Activated CD4-positive, alpha-beta T cell treated with anti-CD3 and anti-CD28 coated beads, Interleukin-2, amount 50 U/mL, for 24 hours (primary cell): ENCODE data around the gene GAK.
"Not testable (repeated sequence)": the region's sequence is repeated elsewhere in the genome, so short reads cannot be mapped to it uniquely, and the experiment has no call there.

ENCODE experiments used
- DNase-seq, 2 donors: peaks; one replicate each; pipeline ENCODE4 v3.0.0-alpha.2; 2020; ENCODE audit warnings: low read depth in 1 of 2, low spot score in 1 of 2

GAK gene

DNA sequence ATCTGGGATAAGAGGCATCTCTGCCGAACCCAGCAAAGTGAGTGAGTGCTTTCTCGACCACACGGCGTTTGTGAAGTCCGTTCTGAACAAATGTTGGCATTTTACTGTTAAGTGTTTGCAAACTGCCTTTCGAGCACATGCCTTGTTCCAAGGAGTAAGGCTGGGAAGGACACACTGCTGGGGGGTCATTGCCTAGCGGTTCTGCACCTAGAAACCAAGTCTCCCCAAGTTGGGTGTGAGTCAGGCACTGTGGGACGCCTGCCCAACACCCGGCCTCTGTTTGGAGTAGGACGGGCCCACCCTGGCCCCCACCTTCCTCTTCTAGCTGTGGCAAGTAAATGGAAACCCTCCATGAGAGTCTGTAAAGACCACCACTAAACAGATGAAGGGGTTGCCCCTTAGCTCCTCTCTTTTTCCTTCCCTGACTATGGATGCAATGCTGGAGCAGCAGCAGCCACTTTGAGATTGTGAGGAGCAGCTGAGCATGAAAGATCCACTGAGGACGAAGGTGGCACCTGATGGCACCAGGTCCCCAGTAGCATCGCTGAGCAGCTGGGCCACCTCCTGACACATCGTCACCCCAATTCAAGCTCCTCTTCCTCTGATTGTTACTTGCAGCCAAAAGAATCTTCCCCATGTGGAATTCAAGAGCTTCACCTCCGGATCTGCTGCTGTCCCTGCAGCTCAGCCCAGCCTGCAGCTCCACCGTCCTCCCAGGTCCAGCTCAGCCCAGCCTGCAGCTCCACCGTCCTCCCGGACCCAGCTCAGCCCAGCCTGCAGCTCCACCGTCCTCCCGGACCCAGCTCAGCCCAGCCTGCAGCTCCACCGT lies 112.5 kb downstream of the GAK start:
- DNase-seq, result no peak

DNA sequence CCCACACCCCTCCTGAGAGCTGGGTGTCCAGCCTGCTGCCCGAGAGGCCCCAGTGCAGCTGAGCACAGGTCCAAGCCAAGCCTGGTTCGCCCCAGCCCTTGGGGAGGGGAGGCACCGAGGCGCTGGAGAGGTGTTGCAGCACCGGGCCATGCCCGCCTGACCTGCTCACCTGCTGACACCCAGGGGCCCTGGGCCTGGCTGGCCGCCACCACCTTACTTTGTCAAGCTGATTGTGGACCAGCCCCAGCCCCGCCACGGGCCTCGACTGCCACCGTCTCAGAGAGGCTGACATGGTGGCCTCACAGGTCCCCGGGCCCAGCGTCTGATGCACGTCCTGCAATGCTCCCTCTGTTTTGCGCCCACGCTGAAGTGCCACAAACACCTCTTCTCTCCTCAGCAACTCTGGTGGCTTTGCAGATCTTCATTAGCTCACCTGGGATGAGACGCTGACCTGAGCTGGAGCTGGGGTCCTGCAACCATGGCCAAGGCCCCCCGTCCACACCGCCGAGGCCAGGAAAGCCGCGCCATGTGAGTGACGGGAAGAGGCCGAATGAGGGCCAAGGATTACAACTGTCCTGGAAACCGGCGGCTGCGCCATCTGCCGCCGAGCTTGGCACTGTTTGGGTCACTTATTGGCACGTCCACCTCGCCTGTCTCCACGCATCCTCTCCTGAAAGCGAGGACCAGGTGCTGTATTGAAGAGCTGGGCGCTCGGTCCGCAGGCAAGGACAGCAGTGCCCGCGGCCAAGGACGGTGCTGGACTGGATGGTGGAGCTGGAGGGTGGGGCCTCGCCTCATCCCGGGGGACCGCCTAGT lies 113.8 kb downstream of the GAK start:
- DNase-seq, result no peak

DNA sequence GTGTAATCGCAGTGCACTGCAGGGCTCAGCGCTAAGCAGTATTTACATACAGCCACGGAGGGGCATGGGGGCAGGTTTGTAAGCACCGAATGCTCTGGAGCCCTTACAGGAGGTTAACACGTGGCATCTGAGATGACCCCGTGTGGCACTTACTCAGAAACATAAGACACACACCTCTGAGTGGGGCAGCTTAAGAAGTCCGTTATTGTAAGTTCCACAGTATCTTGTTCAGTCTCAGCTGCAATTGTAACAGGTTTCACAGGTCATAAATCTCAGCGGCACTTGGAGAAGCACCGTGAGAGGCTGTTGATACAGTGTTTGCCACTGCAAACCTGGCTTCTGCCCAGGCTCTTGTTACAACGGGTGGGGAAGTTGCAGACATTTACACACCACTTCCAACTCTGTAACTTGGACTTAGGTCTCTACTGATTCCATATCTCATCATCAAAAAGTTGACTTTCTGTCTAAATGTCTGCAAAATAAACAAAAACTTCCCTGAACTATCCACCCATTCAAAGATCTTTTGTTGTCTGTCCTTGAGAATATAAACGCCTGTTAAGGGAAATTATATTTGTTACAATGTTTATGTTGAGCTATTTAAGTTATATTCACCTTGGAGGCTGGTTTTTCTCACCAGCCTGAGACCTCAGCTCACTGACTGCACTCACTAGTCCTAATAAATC lies 116.5 kb downstream of the GAK start:
- no peak for DNase-seq

DNA sequence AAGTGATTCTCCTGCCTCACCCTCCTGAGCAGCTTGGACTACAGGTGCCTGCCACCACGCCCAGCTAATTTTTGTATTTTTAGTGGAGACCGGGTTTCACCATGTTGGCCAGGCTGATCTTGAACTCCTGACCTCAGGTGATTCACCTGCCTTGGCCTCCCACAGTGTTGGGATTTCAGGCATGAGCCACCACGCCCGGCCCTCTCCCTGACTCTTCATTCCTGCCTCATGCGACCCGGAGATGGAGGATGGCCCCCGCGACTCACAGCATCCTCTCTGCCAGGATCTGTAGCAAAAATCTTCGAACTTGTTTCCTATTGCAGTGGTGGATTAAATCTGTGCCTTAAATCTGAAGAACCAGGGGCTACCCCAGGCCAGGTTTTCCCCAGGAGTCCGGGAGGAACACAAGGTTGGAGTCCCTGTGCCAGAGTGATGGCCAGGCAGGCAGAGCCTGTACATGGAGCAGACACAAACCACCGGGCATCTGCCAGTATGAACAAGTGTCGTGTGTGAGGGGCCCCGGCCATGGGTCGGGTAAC lies 117.7 kb downstream of the GAK start:
- DNase-seq, result no peak

DNA sequence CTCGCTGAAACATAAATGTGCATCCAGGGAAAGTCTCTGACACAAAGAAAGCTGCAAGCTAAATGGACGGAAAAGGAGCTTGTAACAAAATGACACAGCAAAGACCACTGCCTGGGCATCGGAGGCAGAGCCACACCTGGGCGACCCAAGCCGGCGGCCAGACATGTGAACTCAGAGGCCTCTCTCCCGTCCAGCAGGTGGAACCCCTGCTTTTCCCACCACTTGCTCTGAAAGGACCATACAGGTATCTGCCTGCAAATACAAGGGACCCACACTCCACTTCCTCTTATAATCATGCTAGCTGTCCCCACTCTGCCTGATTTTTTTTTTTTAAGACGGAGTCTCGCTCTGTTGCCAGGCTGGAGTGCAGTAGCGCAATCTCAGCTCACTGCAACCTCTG lies 118.2 kb downstream of the GAK start:
- no peak for DNase-seq

DNA sequence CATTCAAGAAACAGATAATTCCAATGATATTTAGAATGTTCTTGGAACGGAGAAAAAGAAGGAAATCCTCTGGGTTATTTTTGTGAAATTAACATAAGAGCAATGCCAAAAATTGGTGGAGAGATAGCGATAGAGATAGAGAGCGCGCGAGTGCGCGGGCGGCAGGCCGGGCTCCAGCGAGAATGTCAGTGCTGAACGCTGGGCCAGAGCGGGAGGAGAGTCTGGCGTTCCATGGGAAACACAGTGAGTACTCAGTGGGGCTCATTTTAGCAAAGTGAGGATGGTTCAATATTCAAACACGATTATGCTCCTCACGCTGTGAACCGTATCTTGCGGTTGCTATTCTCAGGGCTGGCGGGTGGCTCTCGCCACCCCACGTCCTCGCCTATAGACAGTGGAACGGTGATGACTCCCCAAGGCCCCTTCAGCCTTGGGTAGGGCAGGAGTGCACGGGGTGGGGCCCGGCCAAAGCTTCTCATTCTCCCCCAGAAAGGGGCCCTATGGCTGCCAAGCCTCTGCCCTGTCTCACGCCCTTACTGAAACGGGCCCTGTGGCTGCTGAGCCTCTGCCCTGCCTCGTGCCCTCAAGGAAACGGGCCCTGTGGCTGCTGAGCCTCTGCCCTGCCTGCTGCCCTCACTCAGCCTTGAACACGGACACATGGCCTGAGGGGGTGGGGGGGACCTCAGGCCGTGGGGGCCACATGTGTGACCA lies 123.1 kb downstream of the GAK start:
- DNase-seq, result no peak

DNA sequence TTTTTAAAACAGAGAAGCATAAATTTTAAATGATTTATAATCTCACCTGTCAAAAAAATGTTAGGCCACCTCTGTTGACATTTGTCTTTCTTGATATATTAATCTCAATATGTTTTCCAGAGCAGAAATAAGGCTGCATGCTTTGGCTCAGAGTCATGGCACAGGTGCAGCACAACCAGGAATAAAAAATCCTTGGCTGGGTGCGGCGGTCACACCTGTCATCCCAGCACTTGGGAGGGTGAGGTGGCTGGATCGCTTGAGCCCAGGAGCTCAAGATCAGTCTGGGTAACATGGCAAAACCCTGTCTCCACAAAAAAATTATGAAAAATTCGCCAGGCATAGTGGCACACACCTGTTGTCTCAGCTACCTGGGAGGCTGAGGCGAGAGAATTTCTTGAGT lies 124.3 kb downstream of the GAK start:
- no peak for DNase-seq

DNA sequence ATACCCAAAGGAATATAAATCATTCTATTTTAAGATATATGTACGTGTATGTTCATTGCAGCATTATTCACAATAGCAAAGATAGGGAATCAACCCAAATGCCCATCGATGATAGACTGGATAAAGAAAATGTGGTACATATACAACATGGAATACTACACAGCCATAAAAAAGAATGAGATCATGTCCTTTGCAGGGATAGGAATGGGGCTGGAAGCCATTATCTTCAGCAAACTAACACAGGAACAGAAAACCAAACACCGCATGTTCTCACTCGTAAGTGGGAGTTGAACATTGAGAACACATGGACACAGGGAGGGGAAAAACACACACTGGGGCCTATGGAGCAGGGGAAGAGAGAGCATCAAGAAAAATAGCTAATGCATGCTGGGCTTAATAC lies 125.1 kb downstream of the GAK start:
- not testable (repeated sequence) for DNase-seq

DNA sequence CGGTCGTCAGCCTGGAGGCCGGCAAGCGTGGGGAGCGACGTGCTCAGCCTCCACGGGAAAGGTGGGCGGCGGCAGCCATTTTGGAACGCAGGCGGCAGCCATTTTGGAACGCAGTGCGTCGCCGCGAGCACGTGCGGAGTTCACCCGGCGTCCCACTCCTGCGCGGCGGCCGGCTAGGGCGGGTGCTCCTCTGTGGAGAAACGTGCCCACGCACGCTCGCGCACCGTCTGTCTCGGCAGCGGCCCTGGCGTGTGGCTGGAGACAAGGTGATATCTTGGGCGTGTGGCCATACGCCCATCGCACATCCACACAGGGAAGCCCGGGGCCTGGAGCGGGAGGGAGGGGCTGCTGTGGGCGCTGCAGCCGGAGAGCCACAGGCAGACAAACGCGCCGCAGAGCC lies 127.3 kb downstream of the GAK start:
- DNase-seq, result no peak

DNA sequence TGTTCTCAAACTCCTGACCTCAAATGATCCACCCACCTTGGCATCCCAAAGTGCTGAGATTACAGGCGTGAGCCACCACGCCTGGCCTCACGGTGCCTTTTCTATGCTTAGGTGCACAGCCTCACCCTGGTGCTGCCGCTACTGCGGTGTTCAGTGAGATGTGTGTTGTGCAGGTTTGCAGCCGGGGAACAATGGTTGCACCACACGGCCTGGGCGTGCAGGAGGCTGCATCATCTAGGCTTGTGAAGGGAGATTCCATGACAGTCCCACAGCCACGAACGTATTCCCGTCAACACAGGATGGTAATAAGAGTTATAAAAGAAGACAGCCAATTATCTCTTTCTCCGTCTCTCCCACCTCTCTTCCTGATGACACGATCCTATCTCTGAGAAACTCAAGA lies 128.2 kb downstream of the GAK start:
- DNase-seq, result no peak

DNA sequence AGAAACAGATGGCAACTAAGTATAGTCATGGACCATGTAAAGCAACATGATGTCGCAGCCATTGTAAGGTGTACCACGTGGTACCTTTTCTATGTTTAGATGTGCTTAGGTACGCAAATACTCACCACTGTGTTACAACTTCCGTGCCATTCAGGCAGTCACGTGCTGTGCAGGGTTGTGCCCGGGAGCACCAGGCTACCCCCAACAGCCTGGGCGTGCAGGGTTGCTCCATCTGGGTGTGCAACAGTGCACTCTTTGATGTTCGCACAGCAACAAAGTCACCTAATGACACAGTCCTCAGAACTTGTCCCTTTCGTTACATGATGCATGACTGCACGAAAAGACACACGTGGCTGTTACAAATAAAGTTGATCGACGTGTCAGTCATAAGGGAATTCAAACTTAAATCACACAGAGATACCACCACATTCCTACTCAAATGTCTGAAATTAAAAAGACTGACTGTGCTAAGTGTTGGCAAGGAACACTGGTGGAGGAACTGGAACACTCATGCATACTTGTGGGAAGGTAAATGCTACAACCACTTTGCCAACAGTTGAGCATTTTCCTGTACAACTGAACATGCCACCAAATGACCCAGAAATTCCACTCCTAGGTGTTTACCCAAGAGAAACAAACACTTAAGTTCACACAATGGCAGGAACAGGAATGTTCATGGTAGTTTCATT lies 130.5 kb downstream of the GAK start:
- DNase-seq, result no peak
